ENCODE measurements around the gene LDB3.

GRCh38 chr10:86709396-86710185, 41.3 kb downstream of the LDB3 start:
- no peak for TF ChIP-seq CTCF (IDR thresholded peaks at IDR 0.05 in 8 of 11, conservative IDR thresholded peaks at IDR 0.05 in 3 of 11)
- no peak for TF ChIP-seq POLR2AphosphoS5 (IDR thresholded peaks at IDR 0.05)

Data from spleen (tissue), 7 donors.